ENCODE results near the gene S100Z.

S100Z gene

DNA sequence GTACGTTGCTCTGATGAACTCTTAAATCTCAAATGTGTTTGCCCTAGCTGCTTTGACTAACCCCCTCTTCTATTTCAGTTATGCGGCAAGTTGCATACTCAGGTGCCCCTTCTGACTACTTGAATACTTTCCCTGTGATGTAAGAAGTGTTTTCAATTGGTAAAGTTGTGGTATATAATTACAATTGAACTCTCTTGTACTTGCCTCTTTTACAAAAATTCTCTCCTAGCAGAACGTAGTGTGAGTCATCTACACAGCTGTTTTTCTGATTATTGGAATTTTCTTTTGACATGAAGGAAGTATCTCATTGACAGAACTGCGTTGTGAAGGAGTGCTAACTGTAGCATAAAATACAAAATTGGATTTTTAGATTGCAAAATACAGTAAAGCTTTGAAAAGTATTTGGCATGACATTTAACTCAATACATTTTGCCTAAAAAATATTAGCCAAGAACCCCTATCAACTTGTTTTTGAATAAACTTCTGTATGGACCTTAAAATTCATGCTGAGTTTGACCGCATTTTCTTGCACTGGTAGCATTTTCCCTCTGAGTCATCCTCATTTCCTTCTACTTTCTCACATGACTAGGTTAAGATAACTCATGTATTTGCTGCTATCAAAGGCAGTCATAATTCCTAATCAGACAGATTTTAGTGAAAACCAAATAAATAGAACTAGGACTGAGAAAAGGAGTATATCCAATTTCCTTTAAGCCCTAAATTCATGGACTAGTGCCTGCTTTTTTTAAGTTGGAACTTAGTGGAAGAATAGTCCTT, 109.4 kb downstream of the S100Z start:
- Histone ChIP-seq H3K4me2 (peak overlapping the region; percentile 54), H3K4me3 (IDR thresholded peaks at IDR 0.05; ENCODE audit: insufficient read depth, low read depth, low read length) (no peak overlapping the region), H3K27me3 (ENCODE audit: insufficient read depth, low read depth) (peaks cover 26% of the 10 kb centered on the region), H3K4me1 (ENCODE audit: low read depth, poor library complexity, severe bottlenecking) (peaks cover 46% of the 10 kb centered on the region), H3K9ac (no peak overlapping the region), H3K36me3 (ENCODE audit: insufficient read depth) (no peaks in the 10 kb centered on the region), H3K27ac (no peak overlapping the region), H4K20me1 (ENCODE audit: insufficient read depth) (0 out of 2 replicates have a peak, but pooled peaks cover 6% of the 10 kb centered on the region), H3K79me2 (ENCODE audit: insufficient read depth, low read depth) (no peaks in the 10 kb centered on the region), H2AFZ (ENCODE audit: low read depth) (no peak overlapping the region)
- TF ChIP-seq, protein P1, sequence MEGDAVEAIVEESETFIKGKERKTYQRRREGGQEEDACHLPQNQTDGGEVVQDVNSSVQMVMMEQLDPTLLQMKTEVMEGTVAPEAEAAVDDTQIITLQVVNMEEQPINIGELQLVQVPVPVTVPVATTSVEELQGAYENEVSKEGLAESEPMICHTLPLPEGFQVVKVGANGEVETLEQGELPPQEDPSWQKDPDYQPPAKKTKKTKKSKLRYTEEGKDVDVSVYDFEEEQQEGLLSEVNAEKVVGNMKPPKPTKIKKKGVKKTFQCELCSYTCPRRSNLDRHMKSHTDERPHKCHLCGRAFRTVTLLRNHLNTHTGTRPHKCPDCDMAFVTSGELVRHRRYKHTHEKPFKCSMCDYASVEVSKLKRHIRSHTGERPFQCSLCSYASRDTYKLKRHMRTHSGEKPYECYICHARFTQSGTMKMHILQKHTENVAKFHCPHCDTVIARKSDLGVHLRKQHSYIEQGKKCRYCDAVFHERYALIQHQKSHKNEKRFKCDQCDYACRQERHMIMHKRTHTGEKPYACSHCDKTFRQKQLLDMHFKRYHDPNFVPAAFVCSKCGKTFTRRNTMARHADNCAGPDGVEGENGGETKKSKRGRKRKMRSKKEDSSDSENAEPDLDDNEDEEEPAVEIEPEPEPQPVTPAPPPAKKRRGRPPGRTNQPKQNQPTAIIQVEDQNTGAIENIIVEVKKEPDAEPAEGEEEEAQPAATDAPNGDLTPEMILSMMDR (conservative IDR thresholded peaks at IDR 0.05; ENCODE audit: low read depth, low read length): no peak

DNA sequence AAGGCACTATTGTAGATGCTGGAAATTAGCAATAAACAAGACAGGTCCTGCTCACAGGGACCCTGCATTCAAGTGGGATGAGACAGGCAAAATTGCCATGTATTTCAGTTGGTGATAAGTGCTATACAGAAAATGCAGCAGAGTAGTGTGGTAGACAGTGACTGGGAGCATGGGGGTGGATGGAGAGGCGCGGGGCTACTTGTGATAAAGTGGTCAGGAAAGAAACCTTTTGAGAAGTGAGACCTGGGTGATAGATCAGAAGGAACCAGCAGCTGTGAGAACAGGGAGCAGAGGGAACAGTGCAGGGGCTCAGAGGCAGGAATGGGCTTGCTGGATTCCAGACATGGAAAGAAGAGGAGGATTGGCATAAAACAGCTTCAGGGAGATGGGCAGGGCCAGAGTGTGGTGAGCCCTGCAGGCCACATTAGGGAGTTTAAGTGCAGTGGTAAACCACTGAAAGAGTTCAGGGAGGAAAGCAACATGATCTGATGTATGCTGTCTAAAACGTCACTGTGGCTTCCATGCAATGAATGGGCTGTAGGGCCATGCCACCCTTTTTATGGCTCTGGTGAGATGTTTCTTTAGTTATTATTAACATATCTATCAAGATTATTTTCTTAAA, 110.3 kb downstream of the S100Z start:
- Histone ChIP-seq H3K27me3 (ENCODE audit: insufficient read depth, low read depth) (peaks cover 26% of the 10 kb centered on the region), H4K20me1 (ENCODE audit: insufficient read depth) (0 out of 2 replicates have a peak, but pooled peaks cover 6% of the 10 kb centered on the region), H3K9ac (no peak overlapping the region), H3K27ac (no peak overlapping the region), H3K4me3 (IDR thresholded peaks at IDR 0.05; ENCODE audit: insufficient read depth, low read depth, low read length) (no peak overlapping the region), H3K36me3 (ENCODE audit: insufficient read depth) (no peaks in the 10 kb centered on the region), H2AFZ (ENCODE audit: low read depth) (no peak overlapping the region), H3K4me2 (peak overlapping the region; percentile 54), H3K4me1 (ENCODE audit: low read depth, poor library complexity, severe bottlenecking) (peaks cover 46% of the 10 kb centered on the region), H3K79me2 (ENCODE audit: insufficient read depth, low read depth) (no peaks in the 10 kb centered on the region)
- TF ChIP-seq, protein P1 (conservative IDR thresholded peaks at IDR 0.05; ENCODE audit: low read depth, low read length): no peak; the same call in 1 of the 2 replicates

DNA sequence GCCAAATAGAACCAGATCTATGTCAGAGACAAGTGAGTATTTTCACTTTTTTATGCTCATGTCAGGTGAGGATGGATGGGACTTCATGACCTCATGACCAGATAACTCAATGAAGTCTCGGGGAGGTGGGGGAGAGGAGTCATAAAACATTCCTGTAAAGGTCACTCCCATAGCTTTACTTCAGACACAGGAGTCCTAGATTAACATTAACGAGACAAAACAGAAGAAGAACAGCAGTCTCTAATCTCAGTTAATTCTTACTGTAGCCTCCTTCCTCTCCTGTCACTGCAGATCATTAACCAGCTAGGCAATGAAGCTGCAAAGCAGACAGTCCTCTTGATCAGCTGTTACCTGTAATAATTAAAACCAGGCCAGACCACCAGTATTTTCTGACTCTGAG, 114.2 kb downstream of the S100Z start:
- H2AFZ ChIP-seq (ENCODE audit: low read depth): no peak overlapping the region
- peaks cover 27% of the 10 kb centered on the region for H3K4me1 ChIP-seq (ENCODE audit: low read depth, poor library complexity, severe bottlenecking)
- no peak overlapping the region for H3K9ac ChIP-seq
- no peak overlapping the region for H3K4me2 ChIP-seq
- H4K20me1 ChIP-seq (ENCODE audit: insufficient read depth): 0 out of 2 replicates have a peak, but pooled peaks cover 2% of the 10 kb centered on the region
- peaks cover 9% of the 10 kb centered on the region; the same call in 1 of the 2 replicates for H3K27me3 ChIP-seq (ENCODE audit: insufficient read depth, low read depth)
- no peak overlapping the region for H3K4me3 ChIP-seq (IDR thresholded peaks at IDR 0.05; ENCODE audit: insufficient read depth, low read depth, low read length)
- no peak overlapping the region for H3K27ac ChIP-seq
- H3K36me3 ChIP-seq (ENCODE audit: insufficient read depth): no peaks in the 10 kb centered on the region
- TF ChIP-seq, protein P1 (conservative IDR thresholded peaks at IDR 0.05; ENCODE audit: low read depth, low read length): no peak
- no peaks in the 10 kb centered on the region for H3K79me2 ChIP-seq (ENCODE audit: insufficient read depth, low read depth)
